ENCODE data around the gene TMEM9.

DNA sequence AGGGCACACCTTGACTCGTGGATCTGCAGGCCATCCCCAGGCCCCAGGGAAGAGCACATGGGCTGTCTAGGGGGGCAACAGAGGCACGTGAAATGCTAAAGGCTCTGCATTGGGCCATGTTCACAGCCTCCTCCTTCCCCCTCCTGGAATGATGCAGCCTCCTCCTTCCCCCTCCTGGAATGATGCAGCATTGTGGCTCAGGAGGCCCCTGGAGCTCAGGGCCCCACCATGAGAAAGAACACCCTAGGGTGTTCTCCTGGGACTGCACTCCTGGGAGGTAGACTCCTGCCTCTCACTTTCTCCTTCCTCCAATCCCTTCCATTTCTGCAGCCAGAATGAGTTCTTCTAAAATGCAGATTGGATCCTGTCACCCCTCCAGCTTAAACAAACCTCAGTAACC lies 34.8 kb upstream of the TMEM9 start:
- TF ChIP-seq EZH2phosphoT487 (IDR thresholded peaks at IDR 0.05) = no peak
- TF ChIP-seq, protein P1, sequence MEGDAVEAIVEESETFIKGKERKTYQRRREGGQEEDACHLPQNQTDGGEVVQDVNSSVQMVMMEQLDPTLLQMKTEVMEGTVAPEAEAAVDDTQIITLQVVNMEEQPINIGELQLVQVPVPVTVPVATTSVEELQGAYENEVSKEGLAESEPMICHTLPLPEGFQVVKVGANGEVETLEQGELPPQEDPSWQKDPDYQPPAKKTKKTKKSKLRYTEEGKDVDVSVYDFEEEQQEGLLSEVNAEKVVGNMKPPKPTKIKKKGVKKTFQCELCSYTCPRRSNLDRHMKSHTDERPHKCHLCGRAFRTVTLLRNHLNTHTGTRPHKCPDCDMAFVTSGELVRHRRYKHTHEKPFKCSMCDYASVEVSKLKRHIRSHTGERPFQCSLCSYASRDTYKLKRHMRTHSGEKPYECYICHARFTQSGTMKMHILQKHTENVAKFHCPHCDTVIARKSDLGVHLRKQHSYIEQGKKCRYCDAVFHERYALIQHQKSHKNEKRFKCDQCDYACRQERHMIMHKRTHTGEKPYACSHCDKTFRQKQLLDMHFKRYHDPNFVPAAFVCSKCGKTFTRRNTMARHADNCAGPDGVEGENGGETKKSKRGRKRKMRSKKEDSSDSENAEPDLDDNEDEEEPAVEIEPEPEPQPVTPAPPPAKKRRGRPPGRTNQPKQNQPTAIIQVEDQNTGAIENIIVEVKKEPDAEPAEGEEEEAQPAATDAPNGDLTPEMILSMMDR (IDR thresholded peaks at IDR 0.05) = no peak

All from neural progenitor cell (in vitro differentiated cells).